A549 (cell line): ENCODE data around the gene FOXO1. TPM values are rescaled to one million over a fixed set of nuclear protein-coding genes. Genes with fewer than 3 reads are reported as not detected.

Experiments used
- ATAC-seq, 2 experiments: fragments of 200-7000 bp in 1 of 2; fragments of >200 bp in 1 of 2; cut with Nextera tagmentation in 1 of 2; cut with Tn5 transposase in 1 of 2; 3 replicates each; pipeline versions ENCODE4 v1.8.0 to v1.9.1; 2018 to 2020; ENCODE audit warnings: mild to moderate bottlenecking in 1 of 2, moderate library complexity in 1 of 2
- CTCF ChIA-PET: fragments of 300-600 bp; sonication (Branson Sonifier 250); formaldehyde crosslinking; extraction: SDS; loops from one replicate; lab custom pipeline; 2021; ENCODE audit warnings: antibody characterized with exemption, inconsistent platforms; lab: Yijun Ruan, JAX
- POLR2A ChIA-PET: fragments of 350-600 bp; formaldehyde crosslinking; extraction: SDS; loops from one replicate; lab custom pipeline; 2021; ENCODE audit warnings: antibody characterized with exemption, inconsistent platforms; lab: Yijun Ruan, JAX
- DNase-seq, 2 experiments: peaks; one replicate each; pipeline versions ENCODE4 v3.0.0 to v3.0.0-alpha.2; 2011 to 2016; ENCODE audit warnings: low read depth in 1 of 2, low spot score in 1 of 2
- FAIRE-seq: peaks from 2 replicates; lab custom pipeline; 2011; peaks lifted over from hg19 to GRCh38; lab: Jason Lieb, UNC
- H3K27ac ChIP-seq, 2 experiments: fragments of >200 bp; sonication (Bioruptor Twin); formaldehyde crosslinking; 3 replicates each; pipeline ENCODE4 v1.5.1; 2016 to 2017
- H3K4me1 ChIP-seq: fragments of >200 bp; sonication (Bioruptor Twin); formaldehyde crosslinking; 3 replicates; pipeline ENCODE4 v1.6.1; 2016
- H3K4me2 ChIP-seq: fragments of >200 bp; sonication (Bioruptor Twin); formaldehyde crosslinking; 3 replicates; pipeline ENCODE4 v1.6.1; 2016
- H3K4me3 ChIP-seq: fragments of >200 bp; sonication (Bioruptor Twin); formaldehyde crosslinking; 3 replicates; pipeline ENCODE4 v1.5.1; 2016
- H3K9me3 ChIP-seq: fragments of >200 bp; sonication (Bioruptor Twin); formaldehyde crosslinking; 3 replicates; pipeline ENCODE4 v1.6.1; 2016
- CBX2 ChIP-seq: fragments of 200-600 bp; sonication (generic); IDR thresholded peaks from 2 replicates; pipeline ENCODE4 v1.6.1; 2016; ENCODE audit warnings: low read depth, mild to moderate bottlenecking, borderline replicate concordance
- CEBPB ChIP-seq, 2 experiments: fragments of >200 bp in 1 of 2; sonication (Bioruptor Twin) in 1 of 2; formaldehyde crosslinking in 1 of 2; IDR thresholded peaks; 2 replicates each; pipeline ENCODE4 v1.6.1; 2012 to 2016
- FOSB ChIP-seq: fragments of 250-450 bp; sonication (Bioruptor Pico); IDR thresholded peaks from 2 replicates; pipeline ENCODE4 v1.5.0; 2020; ENCODE audit warnings: mild to moderate bottlenecking, moderate library complexity
- FOSL2 ChIP-seq, 2 experiments: fragments of 450-650 bp in 1 of 2; fragments of >200 bp in 1 of 2; sonication (Bioruptor Twin) in 1 of 2; formaldehyde crosslinking; IDR thresholded peaks; 2 replicates each; pipeline versions ENCODE4 v1.5.0 to v1.6.1; 2016 to 2020; ENCODE audit warnings: mild to moderate bottlenecking in 1 of 2, moderate library complexity in 1 of 2
- HOXA7 ChIP-seq: fragments of 250-450 bp; sonication (Bioruptor Pico); IDR thresholded peaks from 2 replicates; pipeline ENCODE4 v1.5.0; 2020; ENCODE audit warnings: mild to moderate bottlenecking, moderate library complexity
- HOXB13 ChIP-seq: fragments of 250-450 bp; sonication (Bioruptor Pico); IDR thresholded peaks from 2 replicates; pipeline ENCODE4 v1.5.0; 2020; ENCODE audit warnings: low read depth, mild to moderate bottlenecking, moderate library complexity
- KDM1A ChIP-seq: fragments of 200-600 bp; sonication (generic); IDR thresholded peaks from 2 replicates; pipeline ENCODE4 v1.6.1; 2016; ENCODE audit warnings: low read depth, mild to moderate bottlenecking
- MAFK ChIP-seq: fragments of 450-650 bp; IDR thresholded peaks from 2 replicates; pipeline ENCODE4 v1.6.1; 2014; ENCODE audit not compliant: partially characterized antibody
- NPAS2 ChIP-seq: fragments of 250-450 bp; sonication (Bioruptor Pico); IDR thresholded peaks from 2 replicates; pipeline ENCODE4 v1.8.0; 2022; ENCODE audit warnings: mild to moderate bottlenecking, moderate library complexity, borderline replicate concordance
- NR3C1 ChIP-seq: fragments of >200 bp; sonication (Bioruptor Twin); formaldehyde crosslinking; IDR thresholded peaks from 3 replicates; pipeline ENCODE4 v1.6.1; 2017
- POLR2A ChIP-seq: IDR thresholded peaks from 2 replicates; pipeline ENCODE4 v1.6.1; 2012; ENCODE audit warnings: mild to moderate bottlenecking, low read length
- POLR2AphosphoS2 ChIP-seq: conservative IDR thresholded peaks from 2 replicates; pipeline ENCODE4 v1.6.1; 2012; ENCODE audit warnings: low read length, improper control_type of control experiment, inconsistent platforms
- RARB ChIP-seq: fragments of 250-450 bp; sonication (Bioruptor Pico); IDR thresholded peaks from 2 replicates; pipeline ENCODE4 v1.8.0; 2021; ENCODE audit warnings: mild to moderate bottlenecking, moderate library complexity
- RFX5 ChIP-seq: fragments of 450-650 bp; IDR thresholded peaks from 2 replicates; pipeline ENCODE4 v1.7.1; 2014; ENCODE audit warnings: antibody characterized with exemption, mild to moderate bottlenecking, moderate library complexity
- RNF2 ChIP-seq: fragments of 200-600 bp; sonication (generic); IDR thresholded peaks from 2 replicates; pipeline ENCODE4 v1.6.1; 2016; ENCODE audit warnings: low read depth, mild to moderate bottlenecking, antibody characterized with exemption, moderate library complexity, borderline replicate concordance
- SMC3 ChIP-seq: fragments of >200 bp; sonication (Bioruptor Twin); formaldehyde crosslinking; IDR thresholded peaks from 3 replicates; pipeline ENCODE4 v1.6.1; 2018; ENCODE audit warnings: inconsistent platforms
- TFCP2L1 ChIP-seq: fragments of 250-450 bp; sonication (Bioruptor Pico); IDR thresholded peaks from 2 replicates; pipeline ENCODE4 v1.5.0; 2021; ENCODE audit warnings: mild to moderate bottlenecking
- TP53 ChIP-seq: fragments of 250-450 bp; sonication (Bioruptor Pico); IDR thresholded peaks from 2 replicates; pipeline ENCODE4 v1.5.0; 2021; ENCODE audit warnings: mild to moderate bottlenecking, moderate library complexity
- ZNF302 ChIP-seq: fragments of 250-450 bp; sonication (Bioruptor Pico); IDR thresholded peaks from 2 replicates; pipeline ENCODE4 v1.9.0; 2021; ENCODE audit warnings: inconsistent platforms, mild to moderate bottlenecking, moderate library complexity
- ZSCAN20 ChIP-seq: fragments of 250-450 bp; sonication (Bioruptor Pico); IDR thresholded peaks from 2 replicates; pipeline ENCODE4 v1.8.0; 2022; ENCODE audit warnings: mild to moderate bottlenecking, moderate library complexity
- WGBS: methylation state at CpG from one replicate; pipeline ENCODE4 v1.1.6; 2017; ENCODE audit errors: missing lambda C conversion rate; 5-methylcytosine and 5-hydroxymethylcytosine counted together
- polyA plus RNA-seq, 4 experiments: library from polyadenylated mRNA; depleted of rRNA in 3 of 4; stranded (reverse); fragments of >200 nt; fragmentation: RNase III in 1 of 4; extraction: RNeasy Plus Mini Kit Qiagen cat#74134 plus additional on column Dnase treatment in 1 of 4; gene quantifications; 2 replicates in 3 of 4; 3 replicates in 1 of 4; pipeline ENCODE4 v1.2.3, GENCODE V29; 2011 to 2017
- TF ChIP-seq, protein P1 (sequence below): fragments of 450-650 bp; IDR thresholded peaks from 2 replicates; pipeline ENCODE4 v1.6.1; 2014; ENCODE audit warnings: antibody characterized with exemption
- TF ChIP-seq, protein P2 (sequence below): fragments of 250-450 bp; sonication (Bioruptor Pico); IDR thresholded peaks from 2 replicates; pipeline ENCODE4 v1.5.0; 2021; ENCODE audit warnings: mild to moderate bottlenecking, moderate library complexity, borderline replicate concordance
- TF ChIP-seq, protein P3 (sequence below): fragments of >200 bp; sonication (Bioruptor Twin); formaldehyde crosslinking; IDR thresholded peaks from 2 replicates; pipeline ENCODE4 v1.6.1; 2016

The FOXO1 gene
- polyA plus RNA-seq, 2 of the 4 experiments (the other 2 are of a cell fraction): 2.2 to 3.6 TPM

DNA sequence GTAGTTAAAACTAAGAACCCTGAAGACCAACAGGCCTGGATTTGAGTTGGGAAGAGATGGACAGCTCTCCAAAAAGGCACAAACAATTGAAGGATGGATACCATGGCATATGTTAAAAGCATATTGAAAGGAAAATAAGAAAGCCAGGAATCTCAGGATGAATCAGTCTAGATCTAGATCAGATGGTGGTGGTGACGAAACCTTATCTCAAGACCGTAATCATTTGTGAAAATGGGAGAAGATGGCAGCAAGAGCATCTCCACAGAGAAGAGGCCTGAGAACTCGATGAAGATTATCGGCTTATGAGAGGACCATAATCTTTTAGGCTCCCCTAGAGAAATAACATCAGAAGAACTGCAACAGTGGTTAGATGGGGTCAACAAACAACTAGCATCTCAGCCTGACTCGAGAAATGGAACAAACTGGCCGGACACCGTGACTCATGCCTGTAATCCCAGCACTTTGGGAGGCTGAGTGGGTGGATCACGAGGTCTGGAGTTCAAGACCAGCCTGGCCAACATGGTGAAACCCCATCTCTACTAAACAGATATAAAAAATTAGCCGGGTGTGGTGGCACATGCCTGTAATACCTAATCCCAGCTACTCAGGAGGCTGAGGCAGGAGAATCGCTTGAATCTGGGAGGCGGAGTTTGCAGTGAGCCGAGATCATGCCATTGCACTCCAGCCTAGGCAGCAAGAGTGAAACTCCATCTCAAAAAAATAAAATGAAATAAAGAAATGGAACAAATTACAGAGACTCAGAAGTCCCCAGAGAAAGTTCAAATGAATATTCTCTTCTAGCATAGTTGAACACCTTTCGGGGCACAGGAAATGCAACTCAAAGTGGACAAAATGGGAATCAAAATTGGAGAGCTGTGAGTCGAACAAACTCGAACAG is 47.6 kb downstream of the FOXO1 start:
- ATAC-seq (no peak), DNase-seq (no peak), FAIRE-seq (no peak)
- TF ChIP-seq HOXA7 (CRISPR knock-in tag): no peak
- TF ChIP-seq CEBPB (IDR thresholded peaks at IDR 0.05): no peak
- TF ChIP-seq TP53 (CRISPR knock-in tag): no peak
- Histone ChIP-seq H3K4me2 (peak overlapping the region; percentile 14; the same call in 1 of the 3 replicates), H3K4me3 (no peak overlapping the region), H3K27ac (no peak overlapping the region), H3K4me1 (peaks cover 14% of the 10 kb centered on the region; the same call in 2 of the 3 replicates), H3K9me3 (no peaks in the 10 kb centered on the region)
- POLR2A ChIA-PET: no interaction called here
- CTCF ChIA-PET: no interaction called here
- WGBS: 93% methylated on average over 15 of the region's 15 CpGs

DNA sequence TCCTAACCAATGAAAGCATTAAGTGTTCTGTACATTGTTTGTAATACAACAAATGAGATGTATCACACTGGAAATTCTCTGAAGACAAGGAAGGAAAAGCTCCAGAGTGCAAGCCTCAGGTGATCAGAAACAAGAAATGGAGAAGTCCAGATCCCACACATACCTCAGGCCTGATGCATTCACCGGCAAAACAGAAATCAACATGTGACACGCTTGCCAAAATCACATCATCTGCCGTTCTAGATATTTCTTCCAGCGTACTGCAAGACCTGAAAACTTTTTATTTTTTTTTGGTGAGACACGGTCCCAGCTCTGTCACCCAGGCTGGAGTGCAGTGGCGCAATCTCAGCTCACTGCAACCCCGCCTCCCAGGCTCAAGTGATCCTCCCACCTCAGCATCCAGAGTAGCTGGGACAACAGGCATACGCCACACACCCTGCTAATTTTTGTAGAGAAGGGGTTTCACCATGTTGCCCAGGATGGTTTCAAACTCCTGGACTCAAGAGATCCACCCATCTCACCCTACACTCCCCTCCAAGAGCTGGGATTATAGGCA is 48.6 kb downstream of the FOXO1 start:
- H3K9me3 ChIP-seq: no peaks in the 10 kb centered on the region
- H3K4me2 ChIP-seq: no peak overlapping the region
- peaks cover 14% of the 10 kb centered on the region; the same call in 2 of the 3 replicates for H3K4me1 ChIP-seq
- CTCF ChIA-PET: no interaction called here
- no peak overlapping the region for H3K27ac ChIP-seq
- 93% methylated on average over 8 of the region's 8 CpGs for WGBS
- TF ChIP-seq RARB (CRISPR knock-in tag) (no peak), ZSCAN20 (CRISPR knock-in tag) (no peak), POLR2AphosphoS2 (no peak), NR3C1 (no peak), KDM1A (no peak), HOXB13 (CRISPR knock-in tag) (no peak)
- TF ChIP-seq, protein P1, sequence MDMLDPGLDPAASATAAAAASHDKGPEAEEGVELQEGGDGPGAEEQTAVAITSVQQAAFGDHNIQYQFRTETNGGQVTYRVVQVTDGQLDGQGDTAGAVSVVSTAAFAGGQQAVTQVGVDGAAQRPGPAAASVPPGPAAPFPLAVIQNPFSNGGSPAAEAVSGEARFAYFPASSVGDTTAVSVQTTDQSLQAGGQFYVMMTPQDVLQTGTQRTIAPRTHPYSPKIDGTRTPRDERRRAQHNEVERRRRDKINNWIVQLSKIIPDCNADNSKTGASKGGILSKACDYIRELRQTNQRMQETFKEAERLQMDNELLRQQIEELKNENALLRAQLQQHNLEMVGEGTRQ: no peak
- TF ChIP-seq, all 56 proteins: peak for 0
- H3K4me3 ChIP-seq: no peak overlapping the region
- no peak for FAIRE-seq
- DNase-seq: no peak
- ATAC-seq: no peak
- POLR2A ChIA-PET: no interaction called here

DNA sequence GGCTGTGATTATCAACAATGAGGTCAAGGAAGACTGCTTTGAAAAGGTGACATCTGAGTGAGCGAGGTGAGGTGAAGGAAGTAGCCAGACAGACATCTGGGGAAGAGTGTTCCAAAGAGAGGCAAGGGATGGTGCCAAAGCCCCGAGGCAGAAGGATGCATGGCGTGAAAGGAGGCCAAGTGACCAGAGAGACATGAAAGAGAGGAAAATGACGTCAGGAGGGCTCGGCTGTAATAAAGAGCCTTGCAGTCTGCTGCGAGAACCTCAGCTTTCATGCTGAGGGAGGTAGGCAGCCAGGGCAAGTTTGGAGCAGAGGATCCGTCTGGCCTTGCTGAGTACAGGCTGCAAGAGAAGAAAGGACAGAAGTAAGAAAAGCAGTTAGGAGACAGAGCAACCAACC is 50.8 kb downstream of the FOXO1 start:
- 0 out of 3 replicates have a peak, but pooled peaks cover 6% of the 10 kb centered on the region for H3K4me1 ChIP-seq
- no peak for TF ChIP-seq SMC3
- no peak for TF ChIP-seq TFCP2L1 (CRISPR knock-in tag)
- TF ChIP-seq, protein P2, sequence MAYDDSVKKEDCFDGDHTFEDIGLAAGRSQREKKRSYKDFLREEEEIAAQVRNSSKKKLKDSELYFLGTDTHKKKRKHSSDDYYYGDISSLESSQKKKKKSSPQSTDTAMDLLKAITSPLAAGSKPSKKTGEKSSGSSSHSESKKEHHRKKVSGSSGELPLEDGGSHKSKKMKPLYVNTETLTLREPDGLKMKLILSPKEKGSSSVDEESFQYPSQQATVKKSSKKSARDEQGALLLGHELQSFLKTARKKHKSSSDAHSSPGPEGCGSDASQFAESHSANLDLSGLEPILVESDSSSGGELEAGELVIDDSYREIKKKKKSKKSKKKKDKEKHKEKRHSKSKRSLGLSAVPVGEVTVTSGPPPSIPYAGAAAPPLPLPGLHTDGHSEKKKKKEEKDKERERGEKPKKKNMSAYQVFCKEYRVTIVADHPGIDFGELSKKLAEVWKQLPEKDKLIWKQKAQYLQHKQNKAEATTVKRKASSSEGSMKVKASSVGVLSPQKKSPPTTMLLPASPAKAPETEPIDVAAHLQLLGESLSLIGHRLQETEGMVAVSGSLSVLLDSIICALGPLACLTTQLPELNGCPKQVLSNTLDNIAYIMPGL: no peak
- TF ChIP-seq HOXB13 (CRISPR knock-in tag): no peak
- TF ChIP-seq POLR2A: no peak
- TF ChIP-seq RFX5: no peak
- TF ChIP-seq MAFK: no peak
- TF ChIP-seq NPAS2 (CRISPR knock-in tag): no peak
- TF ChIP-seq CBX2: no peak
- TF ChIP-seq, protein P3, sequence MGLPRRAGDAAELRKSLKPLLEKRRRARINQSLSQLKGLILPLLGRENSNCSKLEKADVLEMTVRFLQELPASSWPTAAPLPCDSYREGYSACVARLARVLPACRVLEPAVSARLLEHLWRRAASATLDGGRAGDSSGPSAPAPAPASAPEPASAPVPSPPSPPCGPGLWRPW: no peak
- no peak for TF ChIP-seq ZNF302 (CRISPR knock-in tag)
- TF ChIP-seq RARB (CRISPR knock-in tag): no peak
- no peak for TF ChIP-seq FOSB (CRISPR knock-in tag)
- TF ChIP-seq RNF2: no peak
- no peak for TF ChIP-seq FOSL2 (IDR thresholded peaks at IDR 0.05)
- no peak for TF ChIP-seq FOSL2 (CRISPR knock-in tag; IDR thresholded peaks at IDR 0.05)
- no peak for TF ChIP-seq POLR2AphosphoS2
- POLR2A ChIA-PET: no interaction called here
- no peak for ATAC-seq
- FAIRE-seq: no peak
- 83% methylated on average over 7 of the region's 7 CpGs for WGBS
- no peak overlapping the region for H3K27ac ChIP-seq
- no peak for DNase-seq
- no peak overlapping the region for H3K4me3 ChIP-seq
- no peak overlapping the region for H3K4me2 ChIP-seq
- CTCF ChIA-PET: no interaction called here
- no peaks in the 10 kb centered on the region for H3K9me3 ChIP-seq
